ENCODE results near the gene NPHS1. TPM values are rescaled to one million over a fixed set of nuclear protein-coding genes. Genes with fewer than 3 reads are reported as not detected.
A peak's percentile ranks its signal among the peaks of the same experiment; 100 is the strongest.

Gene NPHS1
- total RNA-seq, 1 donor: not detected

DNA sequence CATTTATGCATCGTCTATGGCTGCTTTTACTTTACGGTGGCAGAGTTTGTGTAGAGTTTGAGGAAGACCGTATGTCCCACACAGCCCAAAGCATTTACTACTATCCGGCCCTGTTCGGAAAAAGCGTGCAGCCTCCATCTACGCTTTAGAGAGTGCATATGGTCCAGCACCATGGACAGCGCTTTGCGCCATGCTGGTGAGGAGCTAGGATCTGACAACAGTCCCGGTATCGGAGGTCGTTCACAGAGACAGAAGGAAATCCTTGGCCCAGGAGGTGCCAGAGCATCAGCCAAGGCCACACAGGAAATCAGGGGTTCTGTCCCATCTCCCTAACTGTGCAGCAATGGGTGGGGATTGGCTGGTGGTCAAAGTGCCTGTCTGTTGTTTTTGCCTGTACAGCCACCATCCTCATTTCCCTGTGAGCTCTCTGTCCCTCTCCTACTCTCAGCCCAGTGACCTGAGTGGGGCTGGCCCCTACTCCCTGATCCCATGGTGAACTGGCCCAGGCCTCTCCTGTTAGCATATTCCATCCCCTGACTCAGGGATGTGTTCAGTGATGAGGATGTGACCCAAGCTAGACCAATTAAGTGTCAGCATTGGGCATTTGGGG is 23.5 kb downstream of the NPHS1 start:
- TF ChIP-seq, protein P1, sequence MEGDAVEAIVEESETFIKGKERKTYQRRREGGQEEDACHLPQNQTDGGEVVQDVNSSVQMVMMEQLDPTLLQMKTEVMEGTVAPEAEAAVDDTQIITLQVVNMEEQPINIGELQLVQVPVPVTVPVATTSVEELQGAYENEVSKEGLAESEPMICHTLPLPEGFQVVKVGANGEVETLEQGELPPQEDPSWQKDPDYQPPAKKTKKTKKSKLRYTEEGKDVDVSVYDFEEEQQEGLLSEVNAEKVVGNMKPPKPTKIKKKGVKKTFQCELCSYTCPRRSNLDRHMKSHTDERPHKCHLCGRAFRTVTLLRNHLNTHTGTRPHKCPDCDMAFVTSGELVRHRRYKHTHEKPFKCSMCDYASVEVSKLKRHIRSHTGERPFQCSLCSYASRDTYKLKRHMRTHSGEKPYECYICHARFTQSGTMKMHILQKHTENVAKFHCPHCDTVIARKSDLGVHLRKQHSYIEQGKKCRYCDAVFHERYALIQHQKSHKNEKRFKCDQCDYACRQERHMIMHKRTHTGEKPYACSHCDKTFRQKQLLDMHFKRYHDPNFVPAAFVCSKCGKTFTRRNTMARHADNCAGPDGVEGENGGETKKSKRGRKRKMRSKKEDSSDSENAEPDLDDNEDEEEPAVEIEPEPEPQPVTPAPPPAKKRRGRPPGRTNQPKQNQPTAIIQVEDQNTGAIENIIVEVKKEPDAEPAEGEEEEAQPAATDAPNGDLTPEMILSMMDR (IDR thresholded peaks at IDR 0.05; ENCODE audit: insufficient read depth, low read depth, low read length): no peak

GRCh38 chr19:35824150-35824549 is 28.2 kb downstream of the NPHS1 start:
- H3K4me3 ChIP-seq (ENCODE audit: low read depth, low read length): no peak overlapping the region
- DNase-seq (ENCODE audit: low read depth): no peak
- TF ChIP-seq, protein P1 (IDR thresholded peaks at IDR 0.05; ENCODE audit: insufficient read depth, low read depth, low read length): no peak

More for the DNA sequence above, 23.5 kb downstream of the NPHS1 start:
- peak; percentile 67 for DNase-seq (ENCODE audit: low read depth)
- no peak overlapping the region for H3K4me3 ChIP-seq (ENCODE audit: low read depth, low read length)

- TF ChIP-seq, protein P1 (IDR thresholded peaks at IDR 0.05; ENCODE audit: insufficient read depth, low read depth, low read length): no peak
- no peak for DNase-seq (ENCODE audit: low read depth)
- no peak overlapping the region for H3K4me3 ChIP-seq (ENCODE audit: low read depth, low read length)
Observed at GRCh38 chr19:35822579-35822978, 29.7 kb downstream of the NPHS1 start.

DNA sequence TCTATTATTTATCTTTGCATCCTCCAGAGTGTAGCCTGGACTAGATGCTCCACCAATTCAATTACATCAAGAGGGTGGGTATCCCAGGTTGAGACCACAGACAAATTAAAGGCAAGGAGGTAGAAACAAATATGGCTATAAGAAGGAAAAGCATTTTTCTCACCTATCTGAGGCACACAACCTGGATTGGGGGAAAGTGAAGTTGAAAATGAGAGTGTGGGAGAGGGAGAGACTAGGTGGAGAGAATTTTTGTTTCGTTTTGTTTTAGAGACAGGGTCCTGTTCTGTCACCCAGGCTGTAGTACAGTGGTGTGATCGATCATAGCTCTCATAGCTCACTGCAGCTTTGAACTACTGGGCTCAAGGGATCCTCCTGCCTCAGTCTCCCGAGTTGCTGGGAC is 33.9 kb downstream of the NPHS1 start:
- DNase-seq (ENCODE audit: low read depth): no peak
- TF ChIP-seq, protein P1 (IDR thresholded peaks at IDR 0.05; ENCODE audit: insufficient read depth, low read depth, low read length): no peak
- no peak overlapping the region for H3K4me3 ChIP-seq (ENCODE audit: low read depth, low read length)

GRCh38 chr19:35816846-35817245 is 35.5 kb downstream of the NPHS1 start:
- TF ChIP-seq, protein P1 (IDR thresholded peaks at IDR 0.05; ENCODE audit: insufficient read depth, low read depth, low read length): no peak
- no peak overlapping the region for H3K4me3 ChIP-seq (ENCODE audit: low read depth, low read length)
- no peak for DNase-seq (ENCODE audit: low read depth)

DNA sequence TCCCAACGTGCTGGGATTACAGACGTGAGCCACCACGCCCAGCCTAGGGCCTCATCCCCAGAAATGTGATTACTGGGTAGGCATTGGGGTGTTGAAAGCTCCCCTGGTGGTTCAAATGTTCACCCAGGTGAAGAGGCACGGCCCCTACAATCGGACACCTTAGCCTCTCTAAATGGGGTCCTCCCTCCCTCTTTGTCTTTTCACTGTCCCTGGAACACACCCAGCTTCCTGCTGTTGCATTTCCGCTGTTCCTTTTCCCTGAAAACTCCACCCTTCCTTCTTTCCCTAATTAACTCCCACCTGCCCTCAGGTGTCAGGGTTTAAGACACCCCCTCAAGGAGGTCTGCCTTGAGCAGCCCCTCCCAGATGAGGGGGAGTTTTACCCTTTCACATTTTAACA is 36.0 kb downstream of the NPHS1 start:
- DNase-seq (ENCODE audit: low read depth): no peak
- TF ChIP-seq, protein P1 (IDR thresholded peaks at IDR 0.05; ENCODE audit: insufficient read depth, low read depth, low read length): no peak
- H3K4me3 ChIP-seq (ENCODE audit: low read depth, low read length): no peak overlapping the region

Data from fibroblast of villous mesenchyme (primary cell).